Liver (tissue), 9 donors: Measurements from ENCODE around the gene LRRC36. TPM values are rescaled to one million over a fixed set of nuclear protein-coding genes. Genes with fewer than 3 reads are reported as not detected.
"Not testable (repeated sequence)": the region's sequence is repeated elsewhere in the genome, so short reads cannot be mapped to it uniquely, and the experiment has no call there.

Experiments
- DNase-seq: peaks from one replicate; pipeline ENCODE4 v3.0.0-alpha.2; 2017; ENCODE audit warnings: low spot score
- H3K27ac ChIP-seq, 2 donors: one replicate each; pipeline ENCODE4 v1.7.0; 2013; ENCODE audit warnings: inconsistent platforms in 2 of 2, low read length in 2 of 2, control low read depth in 1 of 2, low read depth in 1 of 2, mild to moderate bottlenecking in 1 of 2
- H3K27me3 ChIP-seq, 4 donors: one replicate each; pipeline versions ENCODE4 v1.6.1 to v1.7.0; 2013; ENCODE audit warnings: low read length in 3 of 4, inconsistent platforms in 1 of 4, mild to moderate bottlenecking in 1 of 4, moderate library complexity in 1 of 4; ENCODE audit not compliant: control insufficient read depth in 4 of 4, insufficient read depth in 4 of 4
- H3K36me3 ChIP-seq, 4 donors: one replicate each; pipeline versions ENCODE4 v1.6.1 to v1.7.0; 2013; ENCODE audit warnings: low read length in 3 of 4, mild to moderate bottlenecking in 3 of 4, low read depth in 1 of 4, moderate library complexity in 1 of 4; ENCODE audit not compliant: control insufficient read depth in 4 of 4, insufficient read depth in 3 of 4
- H3K4me1 ChIP-seq, 4 donors: one replicate each; pipeline versions ENCODE4 v1.6.1 to v1.7.0; 2013; ENCODE audit warnings: low read length in 3 of 4, mild to moderate bottlenecking in 3 of 4, moderate library complexity in 1 of 4; ENCODE audit not compliant: control insufficient read depth in 4 of 4, insufficient read depth in 4 of 4
- H3K4me3 ChIP-seq, 3 donors: one replicate each; pipeline versions ENCODE4 v1.6.1 to v1.7.0; 2013; ENCODE audit warnings: low read length in 3 of 3, control low read depth in 1 of 3, low read depth in 1 of 3, mild to moderate bottlenecking in 1 of 3
- H3K9ac ChIP-seq, 2 donors: one replicate each; pipeline ENCODE4 v1.7.0; 2013; ENCODE audit warnings: low read length in 2 of 2, mild to moderate bottlenecking in 2 of 2, moderate library complexity in 2 of 2, control low read depth in 1 of 2, low read depth in 1 of 2
- H3K9me3 ChIP-seq, 4 donors: one replicate each; pipeline versions ENCODE4 v1.6.1 to v1.7.0; 2013; ENCODE audit warnings: low read length in 3 of 4; ENCODE audit not compliant: control insufficient read depth in 4 of 4
- CTCF ChIP-seq: fragments of 150-350 bp; IDR thresholded peaks from 2 replicates; pipeline ENCODE4 v1.5.1; 2017; ENCODE audit warnings: improper control_type of control experiment, low read depth, low read length; ENCODE audit not compliant: missing input control
- EGR1 ChIP-seq, 2 donors: IDR thresholded peaks; 2 replicates each; pipeline ENCODE4 v1.6.1; 2016 to 2018; ENCODE audit warnings: antibody characterized with exemption in 2 of 2, low read depth in 2 of 2
- FOXA1 ChIP-seq: IDR thresholded peaks from 2 replicates; pipeline ENCODE4 v1.6.1; 2016; ENCODE audit warnings: antibody characterized with exemption
- FOXA2 ChIP-seq: IDR thresholded peaks from 2 replicates; pipeline ENCODE4 v1.6.1; 2016; ENCODE audit warnings: antibody characterized with exemption
- GABPA ChIP-seq, 2 donors: IDR thresholded peaks in 1 of 2; conservative IDR thresholded peaks in 1 of 2; 2 replicates each; pipeline ENCODE4 v1.6.1; 2016; ENCODE audit warnings: antibody characterized with exemption in 2 of 2, mild to moderate bottlenecking in 1 of 2, moderate library complexity in 1 of 2
- HNF4A ChIP-seq, 2 donors: conservative IDR thresholded peaks; 2 replicates each; pipeline ENCODE4 v1.6.1; 2016; ENCODE audit warnings: antibody characterized with exemption in 2 of 2, mild to moderate bottlenecking in 2 of 2
- HNF4G ChIP-seq: IDR thresholded peaks from 2 replicates; pipeline ENCODE4 v1.6.1; 2016; ENCODE audit warnings: antibody characterized with exemption
- MAX ChIP-seq: IDR thresholded peaks from 2 replicates; pipeline ENCODE4 v1.6.1; 2016; ENCODE audit warnings: antibody characterized with exemption
- NR2F2 ChIP-seq: IDR thresholded peaks from 2 replicates; pipeline ENCODE4 v1.6.1; 2016; ENCODE audit warnings: antibody characterized with exemption
- RAD21 ChIP-seq, 2 donors: IDR thresholded peaks; 2 replicates each; pipeline ENCODE4 v1.6.1; 2016; ENCODE audit warnings: antibody characterized with exemption in 2 of 2, mild to moderate bottlenecking in 2 of 2
- RXRA ChIP-seq, 2 donors: IDR thresholded peaks; 2 replicates each; pipeline ENCODE4 v1.6.1; 2017 to 2018; ENCODE audit warnings: antibody characterized with exemption in 2 of 2, mild to moderate bottlenecking in 1 of 2
- SP1 ChIP-seq: IDR thresholded peaks from 2 replicates; pipeline ENCODE4 v1.6.1; 2018; ENCODE audit warnings: antibody characterized with exemption, mild to moderate bottlenecking
- TAF1 ChIP-seq: conservative IDR thresholded peaks from 2 replicates; pipeline ENCODE4 v1.6.1; 2016; ENCODE audit warnings: antibody characterized with exemption, mild to moderate bottlenecking
- ZBTB33 ChIP-seq: IDR thresholded peaks from 2 replicates; pipeline ENCODE4 v1.6.1; 2016; ENCODE audit warnings: antibody characterized with exemption
- WGBS: extraction: QIAGEN DNeasy Blood & Tissue Kit; methylation state at CpG from one replicate; pipeline ENCODE4 v1.1.7; 2013; 5-methylcytosine and 5-hydroxymethylcytosine counted together
- polyA plus RNA-seq, 2 donors: library from polyadenylated mRNA; stranded (reverse) in 1 of 2; unstranded in 1 of 2; fragments of 200-250 nt in 1 of 2; fragments of >200 nt in 1 of 2; fragmentation: Nextera tagmentation in 1 of 2; extraction: Ambion mirVana in 1 of 2; gene quantifications; one replicate each; pipeline versions ENCODE4 v1.2.1 to v1.2.3, GENCODE V29; 2013 to 2015
- total RNA-seq, 2 donors: library from RNA; depleted of rRNA; stranded (reverse); fragments of >200 nt; gene quantifications; one replicate each; pipeline ENCODE4 v1.2.3, GENCODE V29; 2014
- TF ChIP-seq, protein P1 (sequence below): IDR thresholded peaks from 2 replicates; pipeline ENCODE4 v1.6.1; 2016; ENCODE audit warnings: antibody characterized with exemption
- donor health status: healthy.
- donor health status: healthy.
- donor health status: healthy.
- donor health status: healthy.
- donor health status: healthy.

LRRC36 gene
- total and polyA plus RNA-seq, 4 donors, result 0.08 TPM; not detected in 3

DNA sequence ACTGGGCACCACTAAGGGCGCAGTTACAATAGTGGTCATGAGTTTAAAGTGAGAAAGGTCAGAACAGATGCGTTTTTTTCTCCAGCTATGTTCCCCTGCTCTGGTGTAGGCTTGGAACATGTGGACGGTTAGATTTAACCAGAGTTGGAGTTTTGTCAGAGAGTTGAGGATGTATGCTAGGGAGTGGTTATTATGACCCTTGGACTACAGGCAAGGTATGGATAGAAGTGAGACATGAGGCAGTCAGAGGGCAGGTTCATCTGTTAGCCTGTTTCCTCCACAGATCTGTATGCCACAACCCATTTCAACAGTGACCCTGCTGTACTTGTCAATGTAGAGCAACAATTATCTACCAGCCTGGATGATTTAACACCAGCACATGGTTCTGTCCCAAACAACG is 44.0 kb downstream of the LRRC36 start:
- 81% methylated on average over 4 of the region's 4 CpGs for WGBS
- no peaks in the 10 kb centered on the region for H3K36me3 ChIP-seq
- H3K9ac ChIP-seq, result no peak overlapping the region
- no peak for DNase-seq
- H3K4me3 ChIP-seq, result no peak overlapping the region
- H3K9me3 ChIP-seq, result no peaks in the 10 kb centered on the region
- no peak for TF ChIP-seq FOXA1
- TF ChIP-seq MAX, result no peak
- TF ChIP-seq ZBTB33, result no peak
- no peak for TF ChIP-seq RXRA (IDR thresholded peaks at IDR 0.05)
- TF ChIP-seq SP1, result no peak
- TF ChIP-seq EGR1 (IDR thresholded peaks at IDR 0.05; ENCODE audit: low read depth in 2 of 2), result no peak
- no peak for TF ChIP-seq HNF4A (conservative IDR thresholded peaks at IDR 0.05)
- TF ChIP-seq GABPA (IDR thresholded peaks at IDR 0.05 in 1 of 2, conservative IDR thresholded peaks at IDR 0.05 in 1 of 2), result no peak
- TF ChIP-seq FOXA2, result no peak
- no peak for TF ChIP-seq HNF4G
- TF ChIP-seq NR2F2, result no peak
- no peak for TF ChIP-seq TAF1
- TF ChIP-seq RAD21 (IDR thresholded peaks at IDR 0.05), result no peak
- TF ChIP-seq, protein P1, sequence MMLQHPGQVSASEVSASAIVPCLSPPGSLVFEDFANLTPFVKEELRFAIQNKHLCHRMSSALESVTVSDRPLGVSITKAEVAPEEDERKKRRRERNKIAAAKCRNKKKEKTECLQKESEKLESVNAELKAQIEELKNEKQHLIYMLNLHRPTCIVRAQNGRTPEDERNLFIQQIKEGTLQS, result no peak
- no peak for TF ChIP-seq CTCF
- no peaks in the 10 kb centered on the region for H3K4me1 ChIP-seq
- H3K27me3 ChIP-seq, result no peaks in the 10 kb centered on the region
- no peak overlapping the region for H3K27ac ChIP-seq

DNA sequence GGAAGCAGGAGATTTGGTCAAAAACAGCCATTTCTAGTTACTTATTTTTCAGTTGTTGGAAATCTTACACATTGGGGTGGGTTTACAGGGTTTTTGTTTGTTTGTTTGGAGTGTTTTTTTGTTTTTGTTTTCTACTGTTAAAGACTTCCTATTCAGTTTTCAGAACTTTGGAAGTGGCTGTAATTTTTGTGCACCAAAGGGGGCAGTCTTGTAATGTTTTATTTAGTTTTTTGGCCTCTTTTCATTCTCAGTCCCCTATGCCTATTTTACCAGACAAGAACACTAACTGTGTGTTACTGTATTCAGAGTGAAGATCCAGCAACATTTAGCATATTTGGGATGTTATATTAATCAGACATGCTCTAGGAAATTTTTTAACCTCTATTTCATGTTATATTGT is 46.0 kb downstream of the LRRC36 start:
- H3K36me3 ChIP-seq, result no peaks in the 10 kb centered on the region
- no peaks in the 10 kb centered on the region for H3K27me3 ChIP-seq
- H3K9me3 ChIP-seq, result no peaks in the 10 kb centered on the region
- no peaks in the 10 kb centered on the region for H3K4me1 ChIP-seq
- DNase-seq, result no peak
- H3K27ac ChIP-seq, result no peak overlapping the region
- H3K9ac ChIP-seq, result no peak overlapping the region
- TF ChIP-seq RAD21 (IDR thresholded peaks at IDR 0.05) (peak; percentile 58 to 69), TAF1 (no peak), CTCF (peak; percentile 35)
- no peak overlapping the region for H3K4me3 ChIP-seq

GRCh38 chr16:67376012-67376411 is 49.4 kb downstream of the LRRC36 start:
- not testable (repeated sequence) for H3K4me3 ChIP-seq, H3K36me3 ChIP-seq, H3K9ac ChIP-seq, H3K4me1 ChIP-seq, DNase-seq, H3K9me3 ChIP-seq, H3K27ac ChIP-seq, H3K27me3 ChIP-seq
- WGBS, result 90% methylated on average over 11 of the region's 11 CpGs
